Skin epidermis (tissue), 12 donors: ENCODE data around the gene IL11.

ENCODE experiments used
- H3K27ac ChIP-seq, 21 experiments: fragments of 200-600 bp; sonication (generic) in 11 of 21; one replicate each; pipeline ENCODE4 v1.5.0; 2020; ENCODE audit warnings: mild to moderate bottlenecking in 3 of 21, inconsistent platforms in 2 of 21, moderate library complexity in 2 of 21
- H3K4me3 ChIP-seq, 7 experiments: fragments of 200-600 bp; sonication (generic) in 2 of 7; one replicate each; pipeline ENCODE4 v1.5.0; 2020; ENCODE audit warnings: inconsistent platforms in 2 of 7, mild to moderate bottlenecking in 2 of 7, moderate library complexity in 1 of 7

IL11 gene

DNA sequence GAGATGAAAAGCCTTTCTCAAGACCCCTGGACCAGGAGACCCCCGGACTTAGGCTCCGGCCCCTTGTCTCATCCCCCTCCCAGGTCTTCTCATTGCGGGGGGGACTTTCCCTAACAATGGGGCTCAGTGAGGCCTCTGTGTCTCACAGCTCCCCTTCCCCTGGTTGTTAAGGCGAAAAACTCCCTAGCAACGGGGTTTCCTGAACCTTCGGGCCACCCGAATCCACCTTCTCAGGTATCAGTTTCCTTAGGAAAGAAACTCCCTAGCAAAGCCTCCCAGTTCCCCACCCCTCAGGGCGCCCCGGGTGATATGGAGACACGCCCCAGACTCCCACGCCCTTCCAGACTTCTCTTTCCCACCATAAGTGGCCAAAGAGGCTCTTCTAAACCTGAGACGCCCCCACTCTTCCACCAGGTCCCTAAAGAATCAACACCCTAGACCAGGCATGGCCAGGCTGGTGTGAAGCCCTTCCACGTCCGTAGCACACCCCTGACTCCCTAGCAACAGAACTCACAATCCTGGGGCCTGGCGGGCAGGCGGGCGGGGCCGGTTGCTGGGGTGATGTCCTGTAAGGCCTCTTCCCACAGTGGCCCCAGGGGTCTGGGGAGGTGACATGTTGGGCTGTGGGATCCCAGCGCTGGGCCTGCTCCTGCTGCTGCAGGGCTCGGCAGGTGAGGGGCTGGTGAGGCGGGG lies 6.1 kb upstream of the IL11 start, which contains the start of gene TMEM190:
TSS of gene TMEM190 (plus strand) at position 586 of the 693 bp plus-strand sequence. CDS start at position 614, 28 bp downstream.
- no peak within 1 kb of the TSS for H3K27ac ChIP-seq
- H3K4me3 ChIP-seq = no peak within 1 kb of the TSS

DNA sequence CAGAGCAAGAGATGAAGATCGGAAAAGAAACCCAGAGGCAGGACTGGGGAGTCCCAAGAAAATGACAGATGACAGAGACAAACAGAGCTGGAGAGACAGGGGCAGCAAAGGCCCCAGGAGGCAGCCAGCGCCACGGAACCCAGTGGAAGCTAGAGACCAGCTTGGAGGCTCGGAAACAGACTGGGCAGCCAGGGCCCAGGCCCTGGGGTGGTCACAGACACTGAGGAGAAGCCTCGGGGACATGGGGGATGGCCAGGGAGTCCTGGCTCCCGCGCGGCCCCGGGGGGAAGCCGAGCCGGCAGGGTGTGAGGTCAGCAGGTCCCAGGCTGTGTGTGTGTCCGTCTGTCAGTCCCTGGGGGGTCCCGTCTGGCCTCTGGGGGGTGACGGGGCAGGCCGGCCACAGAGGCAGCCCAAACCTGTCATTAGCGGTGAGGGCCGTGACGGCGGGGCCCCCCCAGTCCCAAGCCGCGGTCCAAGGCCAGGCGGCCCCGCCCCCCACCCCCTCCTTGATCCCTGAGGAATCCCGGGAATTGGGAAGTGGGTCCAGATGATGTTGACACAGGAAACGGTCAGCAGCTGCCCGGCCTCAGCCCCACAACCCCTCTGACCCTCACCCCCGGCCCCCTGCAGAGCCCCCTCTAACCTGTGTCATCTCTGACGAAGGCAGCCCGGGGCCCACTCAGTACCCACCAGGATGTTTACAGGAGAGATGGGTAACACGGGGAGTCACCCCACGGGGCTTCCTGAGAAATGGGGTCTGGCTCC lies 3.9 kb upstream of the IL11 start:
- H3K4me3 ChIP-seq = no peak overlapping the region
- no peak overlapping the region for H3K27ac ChIP-seq

DNA sequence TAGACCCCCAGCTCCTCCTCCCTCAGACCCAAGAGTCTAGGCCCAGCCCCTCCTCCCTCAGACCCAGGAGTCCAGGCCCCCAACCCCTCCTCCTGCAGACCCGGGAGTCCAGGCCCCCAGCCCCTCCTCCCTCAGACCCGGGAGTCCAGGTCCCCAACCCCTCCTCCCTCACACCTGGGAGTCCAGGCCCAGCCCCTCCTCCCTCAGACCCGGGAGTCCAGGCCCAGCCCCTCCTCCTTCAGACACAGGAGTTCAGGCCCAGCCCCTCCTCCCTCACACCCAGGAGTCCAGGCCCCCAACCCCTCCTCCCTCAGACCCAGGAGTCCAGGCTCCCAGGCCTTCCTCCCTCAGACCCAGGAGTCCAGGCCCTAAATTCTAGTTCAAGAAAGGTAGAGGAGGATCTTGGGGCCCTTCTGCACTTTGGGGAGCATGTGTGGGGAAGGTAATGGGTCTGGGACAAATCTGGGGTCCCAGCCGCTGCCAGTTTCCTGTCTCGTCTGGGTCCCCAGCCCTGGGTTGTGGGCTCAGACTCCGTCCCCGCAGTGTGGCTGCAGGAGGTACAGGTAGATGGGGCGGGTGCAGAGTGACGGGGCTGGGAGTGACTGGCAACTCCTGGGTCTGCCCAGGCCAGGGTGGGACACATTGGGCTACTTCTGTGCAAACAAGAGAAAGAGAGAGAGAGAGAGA lies 3.2 kb upstream of the IL11 start:
- Histone ChIP-seq H3K4me3 (no peak overlapping the region), H3K27ac (no peak overlapping the region)

- Histone ChIP-seq H3K27ac (no peak overlapping the region), H3K4me3 (no peak overlapping the region)
Measured at GRCh38 chr19:55372316-55373081, 2.2 kb upstream of the IL11 start.

- peak overlapping the region; percentile 3 to 38 (median 28) for H3K4me3 ChIP-seq
- H3K27ac ChIP-seq = peak overlapping the region in 2 of 21 experiments; percentile 39 to 55
Measured at GRCh38 chr19:55369653-55370304, 484 bp downstream of the IL11 start.

DNA sequence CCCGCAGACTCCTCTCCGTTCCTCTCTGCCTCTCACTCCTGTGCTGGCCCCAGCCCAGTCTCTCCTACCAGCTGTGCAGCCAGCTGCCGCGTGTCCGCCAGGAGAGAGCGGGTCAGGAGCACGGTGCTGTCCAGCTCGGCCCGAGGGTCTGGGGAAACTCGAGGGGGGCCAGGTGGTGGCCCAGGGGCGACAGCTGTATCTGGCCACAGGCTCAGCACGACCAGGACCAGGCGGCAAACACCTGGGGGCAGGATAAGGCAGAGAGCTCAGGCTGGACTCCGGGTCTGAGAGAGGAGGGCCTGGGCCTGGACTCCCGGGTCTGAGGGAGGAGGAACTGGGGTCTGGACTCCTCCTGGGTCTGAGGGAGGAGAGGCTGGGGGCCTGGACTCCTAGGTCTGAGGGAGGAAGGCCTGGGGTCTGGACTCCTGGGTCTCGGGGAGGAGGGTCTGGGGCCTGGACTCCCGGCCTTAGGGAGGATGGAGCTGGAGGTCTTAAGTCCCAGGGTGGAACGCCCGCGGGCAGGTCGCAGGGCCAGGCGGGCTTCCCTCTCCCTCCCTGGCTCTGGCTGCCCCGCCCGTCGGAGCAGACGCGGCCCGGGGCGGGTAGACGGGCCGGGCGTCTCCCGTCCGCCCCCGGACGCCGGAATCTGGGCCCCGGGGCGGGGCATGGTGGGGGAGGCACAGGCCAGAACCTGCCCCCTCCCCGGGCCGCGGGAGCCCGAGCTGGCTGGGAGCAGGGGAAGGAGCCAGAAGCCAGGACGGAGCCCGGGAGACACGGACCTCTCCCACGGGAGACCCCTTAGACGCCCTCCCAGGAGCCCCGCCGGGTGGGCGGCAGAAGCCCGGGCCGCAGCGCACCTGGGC lies 1.3 kb downstream of the IL11 start:
- Histone ChIP-seq H3K27ac (peak overlapping the region in 2 of 21 experiments; percentile 7 to 33), H3K4me3 (peak overlapping the region in 6 of 7 experiments; percentile 9 to 38 (median 18))

DNA sequence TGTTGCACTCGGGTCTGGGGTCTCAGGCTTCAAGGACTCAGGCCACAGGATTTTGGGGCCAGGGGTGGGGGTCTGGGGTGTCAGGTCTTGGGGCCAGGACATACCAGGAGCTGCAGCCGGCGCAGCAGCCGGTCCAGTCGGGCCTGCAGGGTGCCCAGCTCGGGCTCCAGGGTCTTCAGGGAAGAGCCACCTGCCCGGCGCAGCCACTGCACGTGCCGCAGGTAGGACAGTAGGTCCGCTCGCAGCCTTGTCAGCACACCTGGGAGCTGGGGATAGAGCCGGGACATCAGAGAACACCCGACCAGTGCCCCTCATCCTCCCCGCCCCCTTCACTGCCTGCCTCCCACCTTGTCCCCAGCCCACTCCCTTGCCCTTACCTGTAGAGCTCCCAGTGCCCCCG lies 2.2 kb downstream of the IL11 start:
- H3K4me3 ChIP-seq = no peak overlapping the region
- H3K27ac ChIP-seq = no peak overlapping the region

- no peak overlapping the region for H3K4me3 ChIP-seq
- no peak overlapping the region for H3K27ac ChIP-seq
Measured at GRCh38 chr19:55366790-55367189, 3.5 kb downstream of the IL11 start.

- Histone ChIP-seq H3K27ac (no peak overlapping the region), H3K4me3 (no peak overlapping the region)
Measured at GRCh38 chr19:55365964-55366363, 4.3 kb downstream of the IL11 start.

GRCh38 chr19:55365245-55365644 lies 5.0 kb downstream of the IL11 start:
- no peak overlapping the region for H3K4me3 ChIP-seq

DNA sequence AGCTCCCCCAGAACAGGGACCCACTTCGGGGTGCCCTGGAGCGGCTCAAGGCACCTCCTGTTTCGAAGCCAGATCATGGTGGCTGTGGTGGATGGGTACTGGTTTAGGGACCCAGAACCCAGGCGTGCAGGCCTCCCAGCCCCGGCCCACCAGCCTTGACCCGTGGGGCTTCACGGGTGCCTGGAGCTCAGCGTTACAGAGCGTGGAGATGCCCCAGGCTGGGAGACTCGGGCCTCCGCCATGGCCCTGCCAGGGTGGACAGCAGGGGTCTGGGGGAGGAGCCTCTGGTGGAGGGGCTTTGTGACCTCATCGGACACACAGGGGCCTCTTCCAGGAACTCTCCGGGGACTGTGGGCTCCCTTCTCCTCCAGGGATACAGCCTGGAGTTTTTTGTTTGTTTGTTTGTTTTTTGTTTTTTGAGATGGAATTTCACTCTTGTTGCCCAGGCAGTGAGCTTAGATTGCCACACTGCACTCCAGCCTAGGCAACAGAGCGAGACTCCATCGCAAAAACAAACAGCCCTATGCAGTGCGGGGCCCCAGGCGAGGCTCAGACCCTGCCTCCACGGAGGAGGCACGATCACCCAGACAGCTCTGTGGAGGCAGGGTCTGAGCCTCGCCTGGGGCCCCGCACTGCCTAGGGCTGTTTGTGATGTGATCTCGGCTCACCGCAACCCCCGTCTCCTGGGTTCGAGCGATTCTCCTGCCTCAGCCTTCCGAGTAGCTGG lies 7.1 kb downstream of the IL11 start, which contains the start of gene GARIN5B:
TSS of gene GARIN5B (minus strand) at position 271 of the 727 bp plus-strand sequence. CDS start at position 77, 194 bp downstream.
- no peak within 1 kb of the TSS for H3K27ac ChIP-seq
- H3K4me3 ChIP-seq = no peak within 1 kb of the TSS

More at GRCh38 chr19:55365245-55365644, 5.0 kb downstream of the IL11 start:
- H3K27ac ChIP-seq = no peak overlapping the region

GRCh38 chr19:55362174-55362989 lies 7.9 kb downstream of the IL11 start:
- Histone ChIP-seq H3K4me3 (no peak overlapping the region), H3K27ac (no peak overlapping the region)

DNA sequence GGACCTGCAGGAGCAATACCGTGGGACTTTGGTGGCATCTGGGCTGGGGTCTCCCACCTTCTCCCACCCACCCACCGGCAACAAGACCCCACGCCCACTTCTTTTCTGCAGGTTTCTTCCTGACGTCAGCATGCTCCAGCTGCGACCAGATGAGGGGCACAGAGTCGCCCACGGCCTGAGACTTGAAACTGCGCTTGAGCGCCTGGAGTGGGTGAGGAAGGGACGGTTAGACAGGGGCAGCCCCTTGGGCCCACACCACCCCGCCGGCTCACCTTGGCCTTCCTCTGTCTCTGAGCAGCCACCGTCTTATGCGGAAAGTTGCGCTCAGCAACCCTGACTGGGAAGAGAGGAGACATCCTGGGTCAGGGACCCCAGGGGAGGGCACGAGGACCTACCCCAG lies 9.4 kb downstream of the IL11 start:
- no peak overlapping the region for H3K4me3 ChIP-seq
- H3K27ac ChIP-seq = no peak overlapping the region

DNA sequence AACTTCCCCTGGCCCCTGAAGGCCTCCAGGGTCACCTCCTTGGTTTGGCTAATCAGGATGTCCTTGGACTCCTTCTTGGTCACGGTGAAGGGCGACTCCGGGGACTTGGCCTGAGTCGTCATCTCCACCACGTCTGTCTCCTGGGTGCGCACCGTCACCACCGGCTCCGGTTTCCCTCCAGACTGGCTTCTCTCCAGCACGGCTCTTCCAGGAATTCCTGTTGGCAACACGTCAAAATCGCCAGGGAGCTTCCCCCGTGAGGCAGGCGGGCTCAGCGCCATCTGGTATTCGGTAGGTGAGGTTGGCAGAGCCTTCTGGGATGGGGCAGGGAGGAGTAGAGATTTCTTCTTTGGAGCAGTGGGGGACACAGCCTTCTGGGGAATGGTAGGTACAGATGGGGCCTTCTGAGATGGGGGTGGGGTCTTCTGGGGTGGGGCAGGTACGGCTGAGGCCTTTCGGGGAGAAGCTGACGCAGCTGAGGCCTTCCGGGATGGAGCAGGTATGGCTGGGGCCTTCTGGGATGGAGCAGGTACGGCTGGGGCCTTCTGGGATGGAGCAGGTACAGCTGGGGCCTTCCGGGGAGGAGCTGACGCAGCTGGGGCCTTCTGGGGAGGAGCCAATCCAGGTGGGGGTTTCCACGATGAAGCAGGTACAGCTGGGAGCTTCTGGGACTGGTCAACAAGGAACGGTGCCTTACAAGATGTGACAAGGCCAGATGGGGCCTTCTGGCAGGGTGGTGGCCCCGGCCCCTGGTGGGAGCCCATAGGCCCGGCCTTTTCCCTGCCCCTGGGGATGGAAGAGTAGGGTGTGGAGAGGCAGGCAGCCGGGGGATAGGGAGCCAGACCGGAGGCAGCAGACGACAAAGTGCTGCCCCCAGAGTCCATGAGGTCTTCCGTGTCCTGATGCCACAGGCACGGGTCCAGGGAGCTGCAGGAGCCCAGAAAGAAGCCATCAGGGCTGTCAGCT lies 11.0 kb downstream of the IL11 start:
- H3K4me3 ChIP-seq = no peak overlapping the region
- H3K27ac ChIP-seq = no peak overlapping the region

- Histone ChIP-seq H3K27ac (no peak overlapping the region), H3K4me3 (no peak overlapping the region)
Measured at GRCh38 chr19:55358493-55358892, 11.8 kb downstream of the IL11 start.
